Small intestine (tissue), 7 donors: ENCODE results near the gene TXNDC12. TPM values are rescaled to one million over a fixed set of nuclear protein-coding genes. Genes with fewer than 3 reads are reported as not detected.
A peak's percentile ranks its signal among the peaks of the same experiment; 100 is the strongest.

Experiments
- DNase-seq, 2 donors: peaks; one replicate each; pipeline versions ENCODE4 v3.0.0 to v3.0.0-alpha.2; 2013
- FAIRE-seq: peaks from 2 replicates; lab custom pipeline; 2012; peaks lifted over from hg19 to GRCh38; lab: Jason Lieb, UNC
- H3K27ac ChIP-seq, 3 donors: one replicate each; pipeline ENCODE4 v1.5.1; 2013; ENCODE audit warnings: low read length in 2 of 3, mild to moderate bottlenecking in 2 of 3, control low read depth in 1 of 3, inconsistent platforms in 1 of 3, low read depth in 1 of 3, moderate library complexity in 1 of 3
- H3K27me3 ChIP-seq, 3 donors: one replicate each; pipeline ENCODE4 v1.6.1; 2013; ENCODE audit warnings: low read length in 3 of 3, inconsistent platforms in 1 of 3; ENCODE audit not compliant: control insufficient read depth in 3 of 3, insufficient read depth in 3 of 3
- H3K36me3 ChIP-seq, 3 donors: one replicate each; pipeline ENCODE4 v1.6.1; 2013; ENCODE audit warnings: low read length in 3 of 3, inconsistent platforms in 1 of 3, low read depth in 1 of 3, mild to moderate bottlenecking in 1 of 3, moderate library complexity in 1 of 3; ENCODE audit not compliant: control insufficient read depth in 3 of 3, insufficient read depth in 2 of 3
- H3K4me1 ChIP-seq, 3 donors: one replicate each; pipeline ENCODE4 v1.6.1; 2013; ENCODE audit warnings: low read length in 2 of 3, inconsistent platforms in 1 of 3, low read depth in 1 of 3, mild to moderate bottlenecking in 1 of 3, moderate library complexity in 1 of 3; ENCODE audit not compliant: control insufficient read depth in 3 of 3, insufficient read depth in 2 of 3
- H3K4me3 ChIP-seq, 3 donors: one replicate each; pipeline ENCODE4 v1.5.1; 2013; ENCODE audit warnings: low read length in 3 of 3, control low read depth in 1 of 3, inconsistent platforms in 1 of 3, low read depth in 1 of 3, mild to moderate bottlenecking in 1 of 3, moderate library complexity in 1 of 3
- H3K9me3 ChIP-seq, 2 donors: one replicate each; pipeline ENCODE4 v1.6.1; 2013; ENCODE audit warnings: low read depth in 1 of 2, low read length in 1 of 2; ENCODE audit not compliant: control insufficient read depth in 2 of 2, insufficient read depth in 1 of 2
- WGBS, 3 donors: extraction: QIAGEN DNeasy Blood & Tissue Kit; methylation state at CpG; one replicate each; pipeline ENCODE4 v1.1.7; 2013; 5-methylcytosine and 5-hydroxymethylcytosine counted together
- polyA plus RNA-seq, 4 donors: library from polyadenylated mRNA; stranded (reverse) in 3 of 4; unstranded in 1 of 4; fragments of 200-250 nt in 3 of 4; fragments of 120-200 nt in 1 of 4; gene quantifications; one replicate each; pipeline versions ENCODE4 v1.2.1 to v1.2.3, GENCODE V29; 2013
- donor health status: healthy with polysubstance abuse.
- donor health status: control.
- donor health status: control.
- donor health status: Bipolar disorder and iron deficiency.
- donor health status: healthy.

TXNDC12 gene
- polyA plus RNA-seq, 4 donors = 8.9 to 49.2 (median 27.5) TPM

- Histone ChIP-seq H3K4me3 (no peak overlapping the region), H3K27ac (no peak overlapping the region), H3K27me3 (no peaks in the 10 kb centered on the region), H3K4me1 (peaks cover 0 to 4% (median 0%) of the 10 kb centered on the region in 3 donors), H3K36me3 (no peaks in the 10 kb centered on the region), H3K9me3 (no peaks in the 10 kb centered on the region)
- DNase-seq (no peak), FAIRE-seq (no peak)
- 55 to 73% (median 63%) methylated on average over 4 of the region's 4 CpGs for WGBS, 3 donors
These were observed 51.1 kb downstream of the TXNDC12 start for GRCh38 chr1:52003877-52004276.

- Histone ChIP-seq H3K27ac (no peak overlapping the region), H3K36me3 (no peaks in the 10 kb centered on the region), H3K4me1 (peaks cover 0 to 4% (median 0%) of the 10 kb centered on the region in 3 donors), H3K9me3 (no peaks in the 10 kb centered on the region), H3K27me3 (no peaks in the 10 kb centered on the region), H3K4me3 (no peak overlapping the region)
- WGBS, 3 donors = 43 to 50% (median 43%) methylated on average over 9 of the region's 9 CpGs
- FAIRE-seq = no peak
- DNase-seq = peak; percentile 83 to 91
These were observed 52.7 kb downstream of the TXNDC12 start for GRCh38 chr1:52002038-52002917.

- no peak overlapping the region for H3K4me3 ChIP-seq
- no peaks in the 10 kb centered on the region for H3K36me3 ChIP-seq
- 82 to 96% (median 87%) methylated on average over 1 of the region's 1 CpG for WGBS, 3 donors
- no peaks in the 10 kb centered on the region for H3K4me1 ChIP-seq
- no peak overlapping the region for H3K27ac ChIP-seq
- no peak for DNase-seq
- H3K27me3 ChIP-seq = no peaks in the 10 kb centered on the region
- FAIRE-seq = no peak
- H3K9me3 ChIP-seq = no peaks in the 10 kb centered on the region
These were observed 56.3 kb downstream of the TXNDC12 start for GRCh38 chr1:51998701-51999100.

- no peaks in the 10 kb centered on the region for H3K27me3 ChIP-seq
- 50 to 65% (median 55%) methylated on average over 5 of the region's 5 CpGs for WGBS, 3 donors
These were observed 57.0 kb downstream of the TXNDC12 start for GRCh38 chr1:51997974-51998382.

GRCh38 chr1:51990478-51990965, 64.5 kb downstream of the TXNDC12 start, which contains the start of gene RAB3B:
RAB3B (minus strand) TSS chr1:51990700; CDS start chr1:51977117, 13,583 bp downstream.
- Histone ChIP-seq H3K27me3 (peaks cover 0 to 32% (median 16%) of the 10 kb centered on the region in 3 donors), H3K9me3 (no peaks in the 10 kb centered on the region), H3K4me1 (no peaks in the 10 kb centered on the region), H3K36me3 (no peaks in the 10 kb centered on the region), H3K27ac (no peak within 1 kb of the TSS), H3K4me3 (peak within 1 kb of the TSS in 2 of 3 donors; percentile 7 to 54)
- DNase-seq (peak; percentile 51 to 82), FAIRE-seq (no peak)
- 1% methylated on average over 30 to 46 of the region's 46 CpGs for WGBS, 3 donors

More at GRCh38 chr1:51997974-51998382, 57.0 kb downstream of the TXNDC12 start:
- Histone ChIP-seq H3K9me3 (no peaks in the 10 kb centered on the region), H3K4me3 (no peak overlapping the region), H3K27ac (no peak overlapping the region), H3K36me3 (no peaks in the 10 kb centered on the region), H3K4me1 (no peaks in the 10 kb centered on the region)
- FAIRE-seq (no peak), DNase-seq (no peak)

- FAIRE-seq = no peak
- H3K9me3 ChIP-seq = no peaks in the 10 kb centered on the region
- no peaks in the 10 kb centered on the region for H3K36me3 ChIP-seq
- H3K27me3 ChIP-seq = peaks cover 0 to 32% (median 16%) of the 10 kb centered on the region in 3 donors
- H3K4me1 ChIP-seq = no peaks in the 10 kb centered on the region
- H3K27ac ChIP-seq = no peak overlapping the region
- WGBS, 3 donors = 14 to 36% (median 33%) methylated on average over 32 to 47 of the region's 47 CpGs
- DNase-seq = no peak
- H3K4me3 ChIP-seq = peak overlapping the region in 2 of 3 donors; percentile 7 to 54
These were observed 65.2 kb downstream of the TXNDC12 start for GRCh38 chr1:51989582-51990477.

- no peak for DNase-seq
These were observed 66.7 kb downstream of the TXNDC12 start for GRCh38 chr1:51988254-51988653.

GRCh38 chr1:51986718-51987117, 68.3 kb downstream of the TXNDC12 start:
- Histone ChIP-seq H3K36me3 (no peaks in the 10 kb centered on the region), H3K27me3 (peaks cover 0 to 25% (median 7%) of the 10 kb centered on the region in 3 donors), H3K4me3 (no peak overlapping the region), H3K9me3 (no peaks in the 10 kb centered on the region), H3K27ac (no peak overlapping the region), H3K4me1 (no peaks in the 10 kb centered on the region)
- FAIRE-seq (no peak), DNase-seq (no peak)
- WGBS, 3 donors = 81 to 91% (median 83%) methylated on average over 4 of the region's 4 CpGs

More at GRCh38 chr1:51988254-51988653, 66.7 kb downstream of the TXNDC12 start:
- H3K4me1 ChIP-seq = no peaks in the 10 kb centered on the region
- no peak overlapping the region for H3K4me3 ChIP-seq
- no peaks in the 10 kb centered on the region for H3K9me3 ChIP-seq
- H3K36me3 ChIP-seq = no peaks in the 10 kb centered on the region
- no peak for FAIRE-seq
- peaks cover 0 to 32% (median 16%) of the 10 kb centered on the region in 3 donors for H3K27me3 ChIP-seq
- H3K27ac ChIP-seq = no peak overlapping the region
